Measurements from ENCODE around the gene CDC42.

CDC42 gene

DNA sequence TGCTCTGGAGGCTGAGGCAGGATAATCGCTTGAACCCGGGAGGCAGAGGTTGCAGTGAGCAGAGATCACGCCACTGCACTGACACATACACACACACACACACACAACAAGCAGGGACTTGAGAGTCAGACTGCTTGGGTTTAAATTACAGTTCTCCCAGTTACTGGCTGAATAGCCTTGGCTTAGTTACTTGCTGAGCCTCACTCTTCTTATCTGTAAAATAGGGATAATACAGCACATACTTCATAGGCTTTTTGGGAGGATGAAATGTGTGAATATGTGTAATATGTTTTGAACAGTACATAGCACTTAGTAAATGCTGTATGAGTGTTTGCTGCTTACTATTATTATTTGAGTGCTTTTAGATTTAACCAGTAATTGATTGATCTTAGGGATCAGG, 23.8 kb downstream of the CDC42 start:
- DNase-seq: no peak

DNA sequence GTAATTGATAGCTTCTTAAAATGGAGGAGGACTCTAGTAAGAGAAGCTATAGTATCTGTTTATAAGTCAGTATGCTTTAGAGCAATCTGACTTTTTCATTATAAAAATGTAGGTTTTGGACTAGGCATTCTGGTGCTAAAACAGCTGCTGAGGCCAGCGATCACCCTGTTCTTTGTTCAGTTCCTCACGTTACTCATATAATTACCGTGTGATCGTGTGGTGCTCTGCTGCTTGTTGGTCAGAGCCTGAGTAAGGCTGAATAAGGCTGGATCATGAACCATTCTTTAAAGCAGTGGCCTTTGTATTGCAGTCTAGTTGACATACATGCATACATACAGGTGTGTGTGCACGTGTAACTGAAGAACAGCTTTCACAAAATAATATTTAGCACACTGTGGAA, 25.2 kb downstream of the CDC42 start:
- no peak for DNase-seq

DNA sequence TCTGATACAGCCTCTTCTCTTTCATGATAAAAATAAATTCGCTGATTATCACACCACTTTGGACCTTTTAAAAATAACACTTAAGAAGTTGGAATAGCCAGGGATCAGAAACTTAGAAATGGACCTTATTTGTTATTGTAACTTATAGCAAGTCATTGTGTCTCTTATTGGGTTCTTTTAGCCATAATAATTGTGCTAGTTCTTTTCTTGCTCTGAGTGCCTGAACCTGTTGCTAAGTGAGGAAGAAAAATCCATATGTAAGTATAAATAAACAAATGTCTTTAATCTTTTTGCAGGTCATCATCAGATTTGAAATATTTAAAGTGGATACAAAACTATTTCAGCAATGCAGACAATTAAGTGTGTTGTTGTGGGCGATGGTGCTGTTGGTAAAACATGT, 25.6 kb downstream of the CDC42 start:
- no peak for DNase-seq

DNA sequence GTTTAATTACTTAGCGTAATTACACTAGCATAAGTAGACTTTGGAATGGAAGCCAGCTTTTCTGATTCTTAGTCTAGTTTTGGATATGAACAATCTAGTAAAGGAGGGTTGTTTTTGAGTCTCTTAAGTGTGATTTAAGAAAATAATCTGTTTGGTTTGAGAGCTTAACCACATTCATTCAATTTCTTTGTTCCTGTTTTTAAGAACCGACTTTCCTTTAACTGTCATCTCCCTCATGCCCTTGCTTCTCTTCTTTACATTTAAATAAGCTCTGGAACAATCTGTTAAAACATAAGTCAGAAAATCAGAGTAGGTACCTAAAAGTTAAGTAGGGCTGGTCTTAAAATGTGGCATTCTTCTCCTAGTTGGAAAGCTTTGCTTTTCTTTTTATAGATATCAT, 27.7 kb downstream of the CDC42 start:
- no peak for DNase-seq

DNA sequence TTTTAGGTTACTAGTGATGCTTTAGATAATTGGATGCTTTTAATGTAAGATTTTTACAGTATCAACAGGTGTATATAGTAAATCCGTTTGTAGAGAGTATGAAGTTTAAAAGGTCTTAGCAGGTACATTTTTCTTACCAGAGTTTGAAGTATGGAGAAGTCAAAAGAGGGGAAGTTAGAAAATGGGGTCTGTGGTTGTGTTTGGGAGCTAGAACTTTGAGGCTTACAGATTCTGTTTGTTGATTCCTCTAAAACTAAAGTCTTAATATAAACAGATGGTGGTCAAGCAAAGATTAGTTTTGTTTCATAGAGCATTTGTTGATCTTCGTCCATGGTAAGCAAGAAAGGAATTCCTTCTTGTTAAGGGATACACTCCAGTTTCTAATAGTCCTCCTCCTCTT, 35.8 kb downstream of the CDC42 start:
- no peak for DNase-seq

DNA sequence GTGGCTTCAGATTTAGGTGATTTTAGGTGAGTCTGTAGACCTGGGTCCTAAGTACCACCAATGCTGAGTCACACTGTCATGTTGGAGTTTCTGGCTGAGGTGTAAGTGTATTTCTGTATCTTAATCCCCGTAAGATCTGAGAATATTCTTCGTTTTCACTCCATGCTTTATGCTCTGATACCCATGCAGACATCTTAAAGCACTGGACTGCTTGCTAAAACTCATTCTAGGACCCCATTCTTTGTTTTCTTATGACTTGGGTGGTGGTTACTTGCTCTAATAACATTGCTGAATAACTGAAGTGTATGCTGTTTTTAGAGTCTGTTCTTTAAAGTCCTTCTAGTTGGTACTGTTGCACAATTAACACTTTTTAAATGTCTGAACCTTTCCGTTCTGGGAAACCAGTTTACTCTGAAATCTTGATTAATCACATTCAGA, 36.6 kb downstream of the CDC42 start:
- DNase-seq: no peak

DNA sequence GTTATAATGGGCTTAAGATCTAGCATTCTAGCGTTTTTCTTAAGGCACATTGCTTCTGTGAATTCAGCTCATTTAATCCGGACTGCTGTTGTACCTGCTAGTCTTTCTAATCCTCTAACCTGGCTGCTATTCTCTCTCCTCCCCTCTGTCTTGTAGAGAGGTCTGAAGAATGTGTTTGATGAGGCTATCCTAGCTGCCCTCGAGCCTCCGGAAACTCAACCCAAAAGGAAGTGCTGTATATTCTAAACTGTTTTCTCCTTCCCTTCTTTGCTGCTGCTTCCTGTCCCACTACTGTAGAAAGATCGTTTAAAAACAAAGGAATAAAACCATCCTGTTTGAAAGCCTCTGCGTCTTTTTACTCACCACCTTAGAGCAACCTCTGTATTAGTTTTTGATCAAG, 37.3 kb downstream of the CDC42 start:
- DNase-seq: no peak

DNA sequence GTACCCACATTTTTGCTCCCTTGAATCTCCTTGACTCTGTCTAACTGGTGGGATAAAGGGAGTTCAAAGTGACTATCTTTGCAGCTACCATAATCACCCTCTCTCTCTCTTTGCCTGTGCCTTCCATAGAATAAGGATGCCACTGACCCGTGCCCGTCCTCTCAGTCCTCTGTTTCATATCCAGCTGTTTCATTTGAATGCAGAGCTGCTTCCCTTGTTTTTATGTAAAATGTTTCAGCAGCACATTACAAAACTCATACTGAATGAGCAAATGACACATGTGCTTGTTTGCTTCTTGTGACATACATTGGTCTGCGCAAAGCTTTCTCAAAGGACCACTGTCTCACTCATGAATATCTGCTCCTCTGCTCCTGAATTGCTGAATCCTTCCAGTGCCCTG, 38.4 kb downstream of the CDC42 start:
- no peak for DNase-seq

DNA sequence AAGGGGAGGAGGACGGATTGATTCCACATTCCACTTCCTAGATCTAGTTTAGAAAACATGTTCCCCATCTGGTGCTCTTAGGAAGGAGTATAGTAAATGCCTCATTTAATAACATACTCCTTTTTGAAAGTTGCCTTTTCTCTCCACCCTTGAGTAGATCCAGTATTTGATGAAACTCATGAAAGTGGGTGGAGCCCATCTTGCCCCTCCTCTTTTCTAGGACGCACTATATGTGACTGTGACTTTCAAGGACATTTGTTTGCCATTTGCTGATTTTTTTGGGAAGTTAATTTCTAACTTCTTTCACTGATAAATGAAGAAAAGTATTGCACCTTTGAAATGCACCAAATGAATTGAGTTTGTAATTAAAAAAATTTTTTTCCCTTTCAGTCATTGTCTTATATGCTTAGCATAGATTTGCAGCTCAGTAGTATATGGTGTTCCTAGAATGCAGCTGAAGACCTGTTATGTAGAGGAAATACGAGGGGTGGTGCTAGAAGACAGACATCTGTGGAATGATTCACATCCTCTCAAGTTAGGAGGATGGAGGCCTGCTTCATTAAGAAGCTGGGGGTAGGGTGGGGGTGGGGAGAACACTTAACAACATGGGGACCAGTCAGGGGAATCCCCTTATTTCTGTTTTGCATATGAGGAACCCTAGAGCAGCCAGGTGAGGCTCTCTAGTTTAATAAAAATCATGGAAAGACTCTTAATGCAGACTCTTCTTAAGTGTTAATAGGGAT, 39.7 kb downstream of the CDC42 start:
- DNase-seq: peak; percentile 38

DNA sequence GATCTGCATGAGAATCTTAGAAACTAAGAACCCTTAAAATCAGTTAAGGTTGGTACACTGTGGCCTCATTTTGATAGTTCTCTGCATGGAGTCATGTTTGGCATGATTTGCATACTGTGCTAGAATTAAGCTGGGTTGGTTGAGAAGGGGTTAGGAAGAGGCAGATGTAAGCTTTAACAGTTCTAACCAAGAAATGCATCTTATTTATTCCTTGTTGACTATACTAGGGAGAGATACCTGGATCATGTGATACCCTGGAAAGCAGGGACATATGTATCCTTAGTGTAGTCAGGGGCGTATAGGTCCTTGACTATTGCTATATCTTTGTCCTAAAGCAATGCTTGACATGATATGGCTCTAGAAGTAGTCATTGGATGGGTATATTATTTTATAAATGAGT, 41.0 kb downstream of the CDC42 start:
- no peak for DNase-seq

DNA sequence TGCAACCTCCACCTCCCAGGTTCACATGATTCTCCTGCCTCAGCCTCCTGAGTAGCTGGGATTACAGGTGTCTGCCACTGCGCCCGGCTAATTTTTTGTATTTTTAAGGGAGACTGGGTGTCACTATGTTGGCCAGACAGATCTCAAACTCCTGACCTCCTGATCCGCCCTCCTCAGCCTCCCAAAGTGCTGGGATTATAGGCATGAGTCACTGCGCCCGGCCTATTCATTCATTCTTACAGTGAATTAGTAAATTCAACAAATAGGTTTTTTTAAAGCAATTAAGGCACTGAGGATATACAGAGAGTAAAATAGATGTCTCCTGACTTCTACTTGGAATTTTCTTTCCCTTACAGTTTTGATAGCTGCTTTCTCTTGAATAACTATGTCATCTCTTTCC, 43.5 kb downstream of the CDC42 start:
- no peak for DNase-seq

DNA sequence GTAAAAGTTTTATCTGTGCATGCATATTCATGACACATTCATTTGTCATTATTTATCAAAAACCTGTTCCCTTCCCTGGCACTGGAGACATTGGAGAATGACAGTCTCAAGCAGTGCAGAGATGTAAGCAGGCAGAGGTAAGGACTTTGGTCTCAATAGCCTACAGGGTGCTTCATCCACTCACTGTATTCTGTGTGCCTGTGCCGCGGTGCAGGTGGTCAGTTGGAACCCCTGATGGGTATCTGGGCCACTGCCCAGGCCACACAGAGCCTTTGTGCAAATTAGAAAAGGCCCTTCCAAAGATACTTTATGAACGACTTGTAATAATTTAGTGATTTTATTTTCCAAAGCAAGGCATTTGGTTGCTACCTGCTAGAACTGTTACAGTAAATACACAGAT, 44.0 kb downstream of the CDC42 start:
- DNase-seq: no peak

DNA sequence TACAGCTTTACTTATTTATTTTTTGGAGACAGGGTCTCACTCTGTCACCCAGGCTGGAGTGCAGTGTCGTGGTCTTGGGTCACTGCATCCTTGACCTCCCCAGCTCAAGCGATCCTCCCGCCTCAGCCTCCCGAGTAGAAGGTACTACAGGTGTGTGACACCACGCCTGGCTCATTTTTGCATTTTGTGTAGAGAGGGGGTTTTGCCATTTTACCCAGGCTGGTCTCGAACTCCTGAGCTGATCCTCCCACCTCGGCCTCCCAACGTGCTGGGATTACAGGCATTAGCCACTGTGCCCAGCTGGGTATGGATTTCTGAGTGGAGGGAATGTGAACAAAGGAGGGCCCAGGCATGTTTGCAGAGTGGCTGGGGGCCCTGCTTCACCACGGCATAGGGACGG, 46.2 kb downstream of the CDC42 start:
- no peak for DNase-seq

DNA sequence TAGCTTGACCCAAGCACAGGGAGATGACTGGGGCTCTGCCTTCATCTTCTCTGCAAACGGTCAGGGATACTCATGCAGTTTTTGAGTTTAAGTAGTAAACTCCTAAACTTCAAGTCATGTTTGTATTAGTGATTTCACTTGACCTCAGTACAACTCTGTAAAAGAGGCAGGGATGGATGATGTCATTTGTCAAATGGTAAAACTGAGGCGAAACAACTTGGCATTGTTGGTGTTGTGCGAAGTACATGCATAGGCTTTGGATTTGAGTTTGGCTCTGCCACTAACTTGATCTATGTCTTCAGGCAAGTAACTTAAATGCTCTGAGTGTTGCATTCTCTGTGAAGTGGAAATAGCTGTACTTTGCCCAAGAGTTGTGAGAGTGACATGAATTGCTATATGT, 47.7 kb downstream of the CDC42 start:
- DNase-seq: no peak

DNA sequence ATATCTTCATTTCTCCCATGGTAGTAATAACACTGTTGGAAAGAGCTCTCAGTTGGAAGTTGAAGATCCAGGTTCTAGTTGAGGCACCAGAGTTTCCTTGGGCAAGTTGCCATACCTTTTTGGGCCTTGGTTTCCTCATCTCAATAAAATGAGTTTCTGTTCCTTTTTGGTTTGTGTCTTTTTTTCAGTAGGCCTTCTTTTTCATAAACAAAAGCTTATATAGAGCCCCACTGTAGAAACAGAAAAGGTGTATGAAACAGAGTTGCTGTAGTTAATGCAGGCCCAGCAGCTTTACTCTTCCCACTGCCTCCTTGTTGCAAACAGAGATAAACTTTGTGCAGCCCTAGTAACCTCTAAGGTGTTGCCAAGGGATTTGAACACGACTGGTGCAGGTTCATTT, 48.7 kb downstream of the CDC42 start:
- no peak for DNase-seq

DNA sequence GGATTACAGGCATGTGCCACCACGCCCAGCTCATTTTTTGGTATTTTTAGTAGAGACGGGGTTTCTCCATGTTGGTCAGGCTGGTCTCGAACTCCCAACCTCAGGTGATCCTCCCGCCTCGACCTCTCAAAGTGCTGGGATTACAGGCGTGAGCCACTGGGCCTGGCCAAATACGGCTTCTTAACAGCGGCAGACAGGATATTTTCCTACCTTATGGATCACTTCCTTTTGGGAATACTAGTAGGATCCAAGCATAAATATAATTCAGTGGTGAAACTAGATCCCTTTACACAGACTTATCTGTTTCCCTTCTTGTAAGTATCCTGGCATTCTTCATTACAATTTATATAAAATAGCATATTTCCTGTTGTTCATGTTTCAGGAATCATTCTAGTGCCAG, 49.5 kb downstream of the CDC42 start:
- DNase-seq: no peak

DNA sequence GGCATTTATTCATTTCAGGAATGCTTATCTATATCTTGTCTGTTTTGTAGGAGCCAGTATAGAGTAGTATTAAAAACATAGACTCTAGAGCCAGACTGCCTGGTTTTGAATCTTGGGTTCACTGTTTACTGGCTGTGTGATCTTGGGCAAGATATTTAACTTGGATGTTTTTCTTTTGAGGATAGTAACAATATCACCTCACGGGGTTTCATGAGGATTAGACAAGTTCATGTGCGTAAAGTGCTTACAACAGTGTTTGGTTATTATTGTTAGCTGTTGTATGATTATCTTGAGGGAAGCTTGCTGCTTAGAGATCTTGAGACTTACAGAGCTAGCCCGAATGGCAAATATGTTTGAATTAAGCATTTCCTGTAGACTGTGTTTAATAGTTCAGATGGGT, 50.2 kb downstream of the CDC42 start:
- no peak for DNase-seq

DNA sequence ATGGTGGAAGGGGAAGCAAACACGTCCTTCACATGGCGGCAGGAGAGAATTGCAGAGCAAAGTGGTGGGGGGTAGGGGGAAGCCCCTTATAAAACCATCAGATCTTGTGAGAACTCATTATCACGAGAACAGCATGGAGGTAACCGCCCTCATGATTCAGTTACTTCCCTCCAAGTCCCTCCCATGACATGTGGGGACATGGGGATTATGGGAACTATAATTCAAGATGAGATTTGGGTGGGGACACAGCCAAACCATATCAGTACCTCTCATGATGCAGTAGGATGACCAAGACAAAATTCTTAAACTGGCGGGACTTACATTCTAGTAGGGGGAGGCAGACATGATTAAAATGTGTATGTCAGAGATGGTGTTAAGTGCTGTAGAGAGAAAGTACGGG, 51.6 kb downstream of the CDC42 start:
- no peak for DNase-seq

DNA sequence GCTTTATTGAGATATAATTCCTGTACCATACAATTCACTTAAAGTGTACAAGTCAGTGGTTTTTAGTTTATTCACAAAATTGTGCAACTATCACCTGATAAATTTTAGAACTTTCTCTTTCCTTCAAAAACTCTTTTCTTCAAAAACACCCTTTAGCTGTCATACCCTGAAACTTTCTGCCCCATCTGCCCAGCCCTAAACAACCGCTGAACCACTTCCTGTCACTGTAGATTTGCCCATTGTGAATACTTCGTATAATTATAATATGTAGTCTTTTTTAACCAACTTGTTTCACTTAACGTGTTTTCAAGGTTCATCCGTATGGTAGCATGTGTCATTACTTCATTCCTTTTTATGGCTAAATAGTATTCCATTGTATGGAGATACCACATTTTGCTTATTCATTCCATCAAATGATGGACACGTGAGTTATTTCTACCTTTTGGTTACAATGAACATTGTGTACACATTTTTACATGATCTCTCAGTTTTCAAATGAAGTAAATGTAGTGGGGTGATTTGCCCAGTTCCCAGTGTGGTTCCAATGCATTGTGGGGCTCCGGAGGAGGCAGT, 52.4 kb downstream of the CDC42 start:
- peak; percentile 41 for DNase-seq

DNA sequence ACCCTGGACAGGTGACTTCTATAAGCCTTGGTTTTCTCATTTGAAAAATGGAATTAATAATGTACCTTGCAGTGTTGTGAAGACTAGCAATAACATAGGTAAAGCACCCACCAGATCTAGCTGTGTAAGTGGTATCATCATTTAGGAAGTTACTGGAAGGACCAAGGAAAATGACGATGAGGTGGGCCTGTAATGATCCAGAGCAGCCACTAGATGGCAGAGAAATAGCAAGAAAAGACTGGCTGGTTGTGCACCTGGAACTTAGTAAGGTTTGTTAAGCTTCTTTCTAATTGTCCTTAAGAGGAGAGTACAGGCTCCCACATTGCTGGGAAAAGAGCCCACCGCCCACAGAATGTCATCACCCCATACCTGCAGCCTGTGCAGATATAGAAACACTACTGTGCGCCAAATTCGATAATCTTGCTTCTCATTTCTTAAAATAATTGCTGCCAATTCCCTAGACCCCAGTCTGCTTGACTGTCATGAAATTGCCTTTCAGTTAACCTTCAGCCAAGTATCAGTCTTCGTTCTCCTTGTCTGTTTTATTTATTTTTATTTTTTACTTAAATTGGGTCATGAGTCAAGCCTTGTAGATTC, 53.2 kb downstream of the CDC42 start:
- no peak for DNase-seq

DNA sequence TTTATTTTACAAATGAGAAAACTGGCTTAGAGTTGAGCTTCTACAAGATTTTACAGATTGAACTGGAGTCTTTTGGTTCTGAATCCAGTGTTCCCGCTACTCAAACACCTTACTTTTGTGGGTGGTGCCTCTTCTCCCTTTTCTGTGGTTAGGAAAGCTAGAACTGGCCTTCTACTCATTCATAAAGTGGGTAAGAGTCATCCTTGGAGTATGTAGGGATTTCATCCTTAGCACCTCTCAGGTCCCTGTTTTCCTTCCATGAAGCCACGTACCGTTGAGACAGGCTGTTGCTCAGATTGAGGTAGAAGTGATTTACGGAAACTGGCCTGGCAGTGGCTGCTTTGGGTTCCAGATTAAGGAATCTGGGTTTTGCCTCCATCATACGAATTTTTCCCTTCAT, 54.6 kb downstream of the CDC42 start:
- no peak for DNase-seq

DNA sequence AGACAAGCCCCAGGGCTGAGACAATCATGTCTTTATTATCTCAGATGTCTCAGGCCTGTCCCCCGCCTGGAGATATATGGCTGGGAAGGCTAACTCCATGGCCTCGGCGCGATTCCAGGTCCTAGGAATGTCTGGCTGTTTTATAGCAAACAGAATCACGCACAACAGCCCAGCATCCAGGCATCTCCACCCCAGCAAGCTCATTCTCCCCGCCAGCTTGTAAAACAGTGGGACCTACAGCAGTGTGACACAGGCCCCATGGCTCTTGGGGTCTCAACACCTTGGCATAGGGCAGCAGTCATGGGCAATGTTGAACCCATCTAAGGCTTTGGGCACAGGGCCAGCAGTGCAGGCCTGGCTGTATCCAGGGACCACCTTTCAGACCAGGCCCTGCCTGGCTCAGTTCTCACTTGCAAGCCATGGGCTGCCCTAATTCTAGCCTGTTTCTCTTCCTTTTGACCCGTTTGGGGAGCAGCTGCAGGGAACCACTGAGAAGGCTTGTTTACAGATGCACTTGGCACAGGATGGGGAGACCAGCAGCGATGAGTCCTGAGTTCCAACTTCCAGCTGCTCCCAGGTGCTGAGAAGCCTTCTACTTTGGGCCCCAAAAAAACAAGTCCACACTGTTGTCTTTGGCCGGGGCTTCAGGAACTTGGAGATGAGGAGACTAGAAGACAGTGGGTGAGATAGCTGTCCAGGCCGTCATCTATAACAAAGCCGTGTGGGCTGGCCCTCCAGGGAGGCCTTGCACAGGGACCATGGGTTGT, 56.0 kb downstream of the CDC42 start:
- no peak for DNase-seq

DNA sequence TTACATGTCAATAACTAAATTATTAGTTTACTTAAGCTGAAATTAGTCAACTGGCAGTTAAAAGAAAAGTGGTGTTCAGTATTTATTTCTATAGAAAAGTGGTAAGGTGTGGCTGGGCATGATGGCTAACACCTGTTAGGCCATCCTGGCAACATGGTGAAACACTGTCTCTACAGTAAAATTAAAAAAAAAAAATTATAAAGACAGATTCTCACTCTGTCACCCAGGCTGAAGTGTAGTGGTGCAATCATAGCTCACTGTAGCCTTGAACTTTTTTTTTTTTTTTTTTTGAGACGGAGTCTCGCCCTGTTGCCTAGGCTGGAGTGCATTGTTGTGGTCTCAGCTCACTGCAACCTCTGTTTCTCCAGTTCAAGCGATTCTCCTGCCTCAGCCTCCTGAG, 57.5 kb downstream of the CDC42 start:
- DNase-seq: no peak

DNA sequence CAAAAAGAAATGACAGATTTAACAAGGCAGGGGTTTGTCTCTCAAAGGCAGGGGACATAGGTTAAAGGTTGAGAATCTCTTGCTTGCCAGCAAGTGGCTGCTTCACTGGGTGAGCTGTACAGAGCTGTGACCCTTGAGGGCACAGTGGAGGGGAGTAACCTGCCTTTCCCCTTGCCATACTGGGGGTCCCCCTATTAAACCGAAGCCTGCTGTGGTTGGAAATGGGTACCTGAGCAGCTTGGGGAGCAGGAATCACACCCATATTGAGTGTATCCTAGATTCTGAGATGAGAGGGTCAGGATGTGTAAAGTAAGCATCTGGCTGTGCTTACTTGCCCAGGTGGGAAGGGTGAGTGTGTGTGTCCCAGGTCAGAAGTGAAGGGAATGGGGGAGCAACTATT, 58.6 kb downstream of the CDC42 start:
- DNase-seq: no peak

All from activated naive CD4-positive, alpha-beta T cell treated with Interleukin-2 at 50 U/mL for 16 hours (primary cell).